Sigmoid colon (tissue), 7 donors: Measurements from ENCODE around the gene SOCS7. TPM values are rescaled to one million over a fixed set of nuclear protein-coding genes. Genes with fewer than 3 reads are reported as not detected.

ENCODE experiments used
- DNase-seq: peaks from one replicate; pipeline ENCODE4 v3.0.0-alpha.2; 2019
- H3K27ac ChIP-seq, 4 donors: fragments of 200-600 bp; sonication (generic); one replicate each; pipeline ENCODE4 v1.5.1; 2016 to 2019; ENCODE audit warnings: mild to moderate bottlenecking in 1 of 4
- H3K27me3 ChIP-seq, 3 donors: fragments of 200-600 bp; sonication (generic); one replicate each; pipeline ENCODE4 v1.5.1; 2019; ENCODE audit warnings: mild to moderate bottlenecking in 1 of 3
- H3K36me3 ChIP-seq, 4 donors: fragments of 200-600 bp; sonication (generic); one replicate each; pipeline ENCODE4 v1.5.1; 2016 to 2019
- H3K4me1 ChIP-seq, 4 donors: fragments of 200-600 bp; sonication (generic); one replicate each; pipeline ENCODE4 v1.5.1; 2017 to 2019
- H3K4me3 ChIP-seq, 4 donors: fragments of 200-600 bp; sonication (generic); one replicate each; pipeline ENCODE4 v1.5.1; 2017 to 2019; ENCODE audit warnings: mild to moderate bottlenecking in 2 of 4, moderate library complexity in 1 of 4
- H3K9me3 ChIP-seq, 4 donors: fragments of 200-600 bp in 3 of 4; sonication (generic) in 3 of 4; one replicate each; pipeline versions ENCODE4 v1.5.1 to v1.6.1; 2013 to 2019
- CTCF ChIP-seq, 4 experiments: fragments of 450-650 bp in 3 of 4; fragments of 200-600 bp in 1 of 4; IDR thresholded peaks; one replicate each; pipeline ENCODE4 v1.5.1; 2016 to 2019; ENCODE audit warnings: antibody characterized with exemption in 4 of 4, mild to moderate bottlenecking in 3 of 4, moderate library complexity in 2 of 4
- EP300 ChIP-seq, 4 donors: sonication (generic); formaldehyde crosslinking; IDR thresholded peaks; one replicate each; pipeline ENCODE4 v1.6.1; 2017; ENCODE audit warnings: antibody characterized with exemption in 4 of 4
- POLR2A ChIP-seq, 2 donors: fragments of 450-650 bp; IDR thresholded peaks; one replicate each; pipeline ENCODE4 v1.6.1; 2016; ENCODE audit warnings: antibody characterized with exemption in 2 of 2, mild to moderate bottlenecking in 2 of 2, moderate library complexity in 2 of 2
- POLR2AphosphoS5 ChIP-seq, 4 donors: sonication (generic); formaldehyde crosslinking; IDR thresholded peaks; one replicate each; pipeline ENCODE4 v1.6.1; 2017; ENCODE audit warnings: antibody characterized with exemption in 4 of 4
- WGBS, 2 donors: extraction: QIAGEN DNeasy Blood & Tissue Kit; methylation state at CpG; one replicate each; pipeline ENCODE4 v1.1.7; 2013; 5-methylcytosine and 5-hydroxymethylcytosine counted together
- intact Hi-C: fragments of 100-400 bp; cut with DNase I; formaldehyde crosslinking; loops from one replicate; pipeline ENCODE4 v1.15.1; 2023
- polyA plus RNA-seq, 3 donors: library from polyadenylated mRNA; stranded (reverse); fragments of 200-250 nt; gene quantifications; one replicate each; pipeline ENCODE4 v1.2.3, GENCODE V29; 2013
- total RNA-seq, 4 donors: library from RNA; depleted of rRNA; stranded (reverse); fragments of >200 nt; gene quantifications; one replicate each; pipeline ENCODE4 v1.1.0, GENCODE V29; 2016
- donor health status: healthy with polysubstance abuse.
- donor health status: Bipolar disorder and iron deficiency.
- donor health status: healthy.

The SOCS7 gene
- total and polyA plus RNA-seq, 7 donors, result 1.2 to 20.2 (median 13.9) TPM

- Histone ChIP-seq H3K36me3 (no peaks in the 10 kb centered on the region), H3K27ac (peak overlapping the region; percentile 71 to 84 (median 76)), H3K4me1 (peaks cover 0 to 65% (median 55%) of the 10 kb centered on the region in 4 donors), H3K4me3 (no peak overlapping the region), H3K9me3 (no peaks in the 10 kb centered on the region), H3K27me3 (no peaks in the 10 kb centered on the region)
- WGBS, 2 donors, result 66 to 77% methylated on average over 4 of the region's 4 CpGs
- no peak for TF ChIP-seq EP300 (IDR thresholded peaks at IDR 0.05)
- intact Hi-C loops, result no loop called here
- DNase-seq, result no peak
These were observed 90.9 kb downstream of the SOCS7 start for GRCh38 chr17:38442548-38442947.

GRCh38 chr17:38443356-38444031, 91.8 kb downstream of the SOCS7 start:
- Histone ChIP-seq H3K4me3 (no peak overlapping the region), H3K9me3 (no peaks in the 10 kb centered on the region), H3K4me1 (peaks cover 0 to 70% (median 58%) of the 10 kb centered on the region in 4 donors), H3K36me3 (no peaks in the 10 kb centered on the region), H3K27ac (peak overlapping the region; percentile 71 to 84 (median 76)), H3K27me3 (no peaks in the 10 kb centered on the region)
- WGBS, 2 donors, result 43 to 50% methylated on average over 7 of the region's 7 CpGs
- TF ChIP-seq CTCF (IDR thresholded peaks at IDR 0.05), result no peak
- TF ChIP-seq POLR2AphosphoS5 (IDR thresholded peaks at IDR 0.05), result no peak
- no peak for TF ChIP-seq POLR2A (IDR thresholded peaks at IDR 0.05)
- TF ChIP-seq EP300 (IDR thresholded peaks at IDR 0.05), result no peak
- intact Hi-C loops, result loop anchor here (2.0 kb wide), 1 partner anchor 41 kb away; no protein-coding TSS in a partner anchor
- DNase-seq, result no peak

- Histone ChIP-seq H3K9me3 (no peaks in the 10 kb centered on the region), H3K36me3 (no peaks in the 10 kb centered on the region), H3K4me3 (peak overlapping the region in 1 of 4 donors; percentile 5), H3K4me1 (peaks cover 0 to 70% (median 61%) of the 10 kb centered on the region in 4 donors), H3K27ac (peak overlapping the region; percentile 71 to 84 (median 76)), H3K27me3 (no peaks in the 10 kb centered on the region)
- 9 to 12% methylated on average over 14 of the region's 14 CpGs for WGBS, 2 donors
- TF ChIP-seq POLR2AphosphoS5 (IDR thresholded peaks at IDR 0.05) (peak in 3 of 4 donors; percentile 18 to 51 (median 50)), CTCF (IDR thresholded peaks at IDR 0.05) (peak; percentile 81 to 93 (median 90)), EP300 (IDR thresholded peaks at IDR 0.05) (no peak)
- intact Hi-C loops, result loop anchor here (2.0 kb wide), 1 partner anchor 41 kb away; no protein-coding TSS in a partner anchor
- DNase-seq, result peak; percentile 87
These were observed 92.5 kb downstream of the SOCS7 start for GRCh38 chr17:38444151-38444550.

GRCh38 chr17:38447502-38448085, 96.0 kb downstream of the SOCS7 start:
- WGBS, 2 donors, result 3 to 18% methylated on average over 2 of the region's 2 CpGs
- H3K36me3 ChIP-seq, result no peaks in the 10 kb centered on the region
- peaks cover 0 to 70% (median 63%) of the 10 kb centered on the region in 4 donors for H3K4me1 ChIP-seq
- H3K27ac ChIP-seq, result peak overlapping the region in 3 of 4 donors; percentile 3 to 34 (median 7)
- H3K4me3 ChIP-seq, result no peak overlapping the region
- intact Hi-C loops, result no loop called here
- H3K9me3 ChIP-seq, result no peaks in the 10 kb centered on the region
- no peak for TF ChIP-seq EP300 (IDR thresholded peaks at IDR 0.05)
- TF ChIP-seq POLR2AphosphoS5 (IDR thresholded peaks at IDR 0.05), result no peak
- no peak for TF ChIP-seq CTCF (IDR thresholded peaks at IDR 0.05)
- TF ChIP-seq POLR2A (IDR thresholded peaks at IDR 0.05), result no peak
- no peak for DNase-seq
- H3K27me3 ChIP-seq, result no peaks in the 10 kb centered on the region

GRCh38 chr17:38448208-38448771, 96.6 kb downstream of the SOCS7 start:
- TF ChIP-seq POLR2AphosphoS5 (IDR thresholded peaks at IDR 0.05) (no peak), EP300 (IDR thresholded peaks at IDR 0.05) (no peak)
- WGBS, 2 donors, result 88 to 90% methylated on average over 9 of the region's 9 CpGs
- H3K27ac ChIP-seq, result peak overlapping the region in 3 of 4 donors; percentile 3 to 34 (median 7)
- H3K36me3 ChIP-seq, result no peaks in the 10 kb centered on the region
- DNase-seq, result no peak
- no peak overlapping the region for H3K4me3 ChIP-seq
- intact Hi-C loops, result no loop called here
- no peaks in the 10 kb centered on the region for H3K9me3 ChIP-seq
- peaks cover 0 to 70% (median 63%) of the 10 kb centered on the region in 4 donors for H3K4me1 ChIP-seq
- no peaks in the 10 kb centered on the region for H3K27me3 ChIP-seq
